HL-60 (cell line): ENCODE data around the gene BACE1.

ENCODE experiments used
- DNase-seq, 2 experiments: peaks; one replicate each; pipeline ENCODE4 v3.0.0-alpha.2; 2010 to 2020; ENCODE audit warnings: low read depth in 1 of 2, low spot score in 1 of 2
- H3K27ac ChIP-seq: fragments of 250-450 bp; sonication (Bioruptor Pico); replicated peaks from 2 replicates; pipeline ENCODE4 v1.5.1; 2020; ENCODE audit warnings: mild to moderate bottlenecking, moderate library complexity
- H3K27me3 ChIP-seq: fragments of 250-450 bp; sonication (Bioruptor Pico); 2 replicates; pipeline ENCODE4 v1.5.1; 2021; ENCODE audit warnings: mild to moderate bottlenecking, moderate library complexity; ENCODE audit not compliant: insufficient read depth, poor library complexity, severe bottlenecking
- H3K4me3 ChIP-seq: replicated peaks from 2 replicates; pipeline ENCODE4 v1.5.1; 2011; ENCODE audit warnings: mild to moderate bottlenecking, control low read depth, low read length; ENCODE audit not compliant: insufficient read depth
- GABPA ChIP-seq: IDR thresholded peaks from 2 replicates; pipeline ENCODE4 v1.6.1; 2012; ENCODE audit warnings: low read depth
- POLR2AphosphoS5 ChIP-seq: IDR thresholded peaks from 2 replicates; pipeline ENCODE4 v1.6.1; 2012; ENCODE audit warnings: low read depth
- SPI1 ChIP-seq: IDR thresholded peaks from 2 replicates; pipeline ENCODE4 v1.6.1; 2012; ENCODE audit warnings: low read depth, mild to moderate bottlenecking, borderline replicate concordance
- long read RNA-seq: library from polyadenylated mRNA; unstranded; transcript quantifications from one replicate; pipeline ENCODE4 v2.0.0, GENCODE V29; 2020
- TF ChIP-seq, protein P1 (sequence below): IDR thresholded peaks from 2 replicates; pipeline ENCODE4 v1.6.1; 2012; ENCODE audit warnings: low read depth; ENCODE audit not compliant: insufficient replicate concordance
- TF ChIP-seq, protein P2 (sequence below): IDR thresholded peaks from one replicate; pipeline ENCODE4 v1.5.1; 2011; ENCODE audit warnings: low read length, control low read depth, inconsistent platforms; ENCODE audit not compliant: insufficient read depth

The BACE1 gene
- long read RNA-seq = 0 reads

DNA sequence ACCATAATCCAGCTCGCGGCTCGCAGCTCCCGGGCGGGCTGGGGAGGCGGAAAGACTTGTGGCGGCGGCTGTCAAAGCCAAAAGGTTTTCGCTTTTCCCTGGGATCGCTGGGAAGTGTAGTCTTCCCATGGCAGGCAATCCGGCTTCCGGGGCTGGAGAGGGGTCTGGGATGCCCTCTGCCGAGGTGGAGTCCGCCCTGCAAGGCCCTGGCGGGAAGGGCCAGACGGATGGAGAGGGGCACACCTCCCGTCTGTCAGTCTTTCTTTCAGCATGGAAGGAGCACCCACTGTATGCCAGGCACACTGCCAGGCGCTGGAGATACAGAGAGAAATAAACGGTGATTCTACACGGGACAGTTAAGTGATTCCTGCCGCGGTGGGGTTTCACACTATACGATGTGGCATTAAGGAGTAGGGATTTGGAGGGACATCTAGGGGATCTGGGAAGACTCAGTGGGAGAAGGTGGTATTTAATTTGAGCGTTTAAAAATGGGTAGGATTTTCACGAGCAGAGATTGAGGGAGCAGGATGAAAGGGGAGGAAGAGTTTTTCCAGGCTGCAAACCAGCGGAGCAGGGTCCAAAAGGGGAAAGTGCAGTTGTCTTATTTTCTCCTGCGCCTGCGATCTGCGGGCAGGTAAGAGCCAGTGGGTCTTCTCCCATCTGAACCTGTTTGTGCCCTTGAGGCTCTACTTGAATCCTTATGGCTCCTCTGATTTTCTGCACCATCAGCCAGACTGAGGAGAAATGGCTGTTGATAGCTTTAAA is at the start of gene BACE1:
BACE1 (minus strand) TSS at position 60 of the 765 bp plus-strand sequence. CDS start 461 bp downstream, outside the sequence.
- TF ChIP-seq SPI1 (no peak), GABPA (no peak), POLR2AphosphoS5 (no peak)
- TF ChIP-seq, protein P1, sequence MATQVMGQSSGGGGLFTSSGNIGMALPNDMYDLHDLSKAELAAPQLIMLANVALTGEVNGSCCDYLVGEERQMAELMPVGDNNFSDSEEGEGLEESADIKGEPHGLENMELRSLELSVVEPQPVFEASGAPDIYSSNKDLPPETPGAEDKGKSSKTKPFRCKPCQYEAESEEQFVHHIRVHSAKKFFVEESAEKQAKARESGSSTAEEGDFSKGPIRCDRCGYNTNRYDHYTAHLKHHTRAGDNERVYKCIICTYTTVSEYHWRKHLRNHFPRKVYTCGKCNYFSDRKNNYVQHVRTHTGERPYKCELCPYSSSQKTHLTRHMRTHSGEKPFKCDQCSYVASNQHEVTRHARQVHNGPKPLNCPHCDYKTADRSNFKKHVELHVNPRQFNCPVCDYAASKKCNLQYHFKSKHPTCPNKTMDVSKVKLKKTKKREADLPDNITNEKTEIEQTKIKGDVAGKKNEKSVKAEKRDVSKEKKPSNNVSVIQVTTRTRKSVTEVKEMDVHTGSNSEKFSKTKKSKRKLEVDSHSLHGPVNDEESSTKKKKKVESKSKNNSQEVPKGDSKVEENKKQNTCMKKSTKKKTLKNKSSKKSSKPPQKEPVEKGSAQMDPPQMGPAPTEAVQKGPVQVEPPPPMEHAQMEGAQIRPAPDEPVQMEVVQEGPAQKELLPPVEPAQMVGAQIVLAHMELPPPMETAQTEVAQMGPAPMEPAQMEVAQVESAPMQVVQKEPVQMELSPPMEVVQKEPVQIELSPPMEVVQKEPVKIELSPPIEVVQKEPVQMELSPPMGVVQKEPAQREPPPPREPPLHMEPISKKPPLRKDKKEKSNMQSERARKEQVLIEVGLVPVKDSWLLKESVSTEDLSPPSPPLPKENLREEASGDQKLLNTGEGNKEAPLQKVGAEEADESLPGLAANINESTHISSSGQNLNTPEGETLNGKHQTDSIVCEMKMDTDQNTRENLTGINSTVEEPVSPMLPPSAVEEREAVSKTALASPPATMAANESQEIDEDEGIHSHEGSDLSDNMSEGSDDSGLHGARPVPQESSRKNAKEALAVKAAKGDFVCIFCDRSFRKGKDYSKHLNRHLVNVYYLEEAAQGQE = no peak
- TF ChIP-seq, protein P2, sequence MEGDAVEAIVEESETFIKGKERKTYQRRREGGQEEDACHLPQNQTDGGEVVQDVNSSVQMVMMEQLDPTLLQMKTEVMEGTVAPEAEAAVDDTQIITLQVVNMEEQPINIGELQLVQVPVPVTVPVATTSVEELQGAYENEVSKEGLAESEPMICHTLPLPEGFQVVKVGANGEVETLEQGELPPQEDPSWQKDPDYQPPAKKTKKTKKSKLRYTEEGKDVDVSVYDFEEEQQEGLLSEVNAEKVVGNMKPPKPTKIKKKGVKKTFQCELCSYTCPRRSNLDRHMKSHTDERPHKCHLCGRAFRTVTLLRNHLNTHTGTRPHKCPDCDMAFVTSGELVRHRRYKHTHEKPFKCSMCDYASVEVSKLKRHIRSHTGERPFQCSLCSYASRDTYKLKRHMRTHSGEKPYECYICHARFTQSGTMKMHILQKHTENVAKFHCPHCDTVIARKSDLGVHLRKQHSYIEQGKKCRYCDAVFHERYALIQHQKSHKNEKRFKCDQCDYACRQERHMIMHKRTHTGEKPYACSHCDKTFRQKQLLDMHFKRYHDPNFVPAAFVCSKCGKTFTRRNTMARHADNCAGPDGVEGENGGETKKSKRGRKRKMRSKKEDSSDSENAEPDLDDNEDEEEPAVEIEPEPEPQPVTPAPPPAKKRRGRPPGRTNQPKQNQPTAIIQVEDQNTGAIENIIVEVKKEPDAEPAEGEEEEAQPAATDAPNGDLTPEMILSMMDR = no peak
- Histone ChIP-seq H3K4me3 (peak within 1 kb of the TSS; percentile 57), H3K27ac (no peak within 1 kb of the TSS)

DNA sequence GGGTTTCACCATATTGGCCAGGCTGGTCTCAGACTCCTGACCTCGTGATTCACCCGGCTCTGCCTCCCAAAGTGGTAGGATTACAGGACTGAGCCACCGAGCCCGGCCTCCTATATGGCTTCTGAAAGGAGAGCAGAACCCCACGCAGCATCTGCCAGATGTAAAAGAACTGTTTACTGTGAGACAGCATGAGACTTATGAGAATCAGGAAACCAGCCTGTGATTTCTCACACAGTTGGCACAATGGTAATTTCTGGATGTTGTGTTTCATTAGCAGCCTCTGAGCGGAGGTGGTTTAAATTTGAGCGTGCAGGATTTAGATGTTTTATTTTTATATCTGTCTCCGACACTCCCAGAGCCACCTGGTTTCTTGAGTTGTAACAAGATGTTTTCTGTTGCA is 45.4 kb upstream of the BACE1 start:
- Histone ChIP-seq H3K4me3 (no peak overlapping the region), H3K27ac (no peak overlapping the region), H3K27me3 (no peaks in the 10 kb centered on the region)
- TF ChIP-seq GABPA (no peak), SPI1 (no peak), POLR2AphosphoS5 (no peak)
- TF ChIP-seq, protein P2 = no peak
- TF ChIP-seq, protein P1 = no peak
- no peak for DNase-seq

More for the DNA sequence above, at the start of gene BACE1:
- peak; percentile 41 to 50 for DNase-seq
- peaks cover 10% of the 10 kb centered on the region for H3K27me3 ChIP-seq

DNA sequence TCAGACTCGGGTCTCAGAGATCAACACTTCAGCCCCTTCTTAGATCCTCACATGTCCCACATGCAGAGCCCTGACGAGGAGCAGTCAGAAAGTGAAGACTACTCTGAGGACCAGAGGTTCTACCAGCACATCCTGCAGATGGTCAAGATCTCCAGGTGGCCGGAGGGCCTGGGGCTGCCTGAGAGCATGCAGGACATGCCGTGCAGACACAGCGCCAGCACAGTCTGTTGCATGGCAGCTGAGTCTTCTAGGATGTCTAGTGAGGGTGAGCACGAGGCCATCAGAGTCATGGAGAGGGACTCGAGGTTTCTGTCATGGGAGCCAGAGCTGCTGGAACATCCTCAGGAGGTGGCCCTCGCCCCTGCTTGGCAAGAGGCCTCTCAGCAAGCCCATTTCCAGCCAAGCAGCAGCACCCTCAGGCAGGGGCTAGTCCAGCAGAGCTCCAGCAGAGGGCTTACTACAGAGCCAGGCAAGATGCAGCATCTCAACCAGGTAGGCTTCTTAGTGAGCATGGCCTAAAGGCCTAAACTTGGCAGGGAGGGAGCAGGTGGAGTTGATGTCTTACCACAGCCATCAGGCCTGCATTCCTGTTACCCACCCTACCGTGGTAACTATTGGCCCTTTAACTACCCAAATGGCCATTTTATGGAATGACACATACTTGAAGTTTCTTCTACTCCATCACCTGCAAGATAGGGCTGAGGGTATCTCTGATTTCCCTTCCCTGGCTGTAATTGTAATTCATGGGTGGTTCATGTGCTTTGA is 40.3 kb upstream of the BACE1 start:
- TF ChIP-seq GABPA (no peak), POLR2AphosphoS5 (no peak), SPI1 (no peak)
- TF ChIP-seq, protein P2 = no peak
- TF ChIP-seq, protein P1 = no peak
- Histone ChIP-seq H3K4me3 (no peak overlapping the region), H3K27me3 (no peaks in the 10 kb centered on the region), H3K27ac (no peak overlapping the region)
- no peak for DNase-seq
